H9 (cell line): ENCODE results near the gene ARFGEF3. TPM values are rescaled to one million over a fixed set of nuclear protein-coding genes. Genes with fewer than 3 reads are reported as not detected.

ENCODE experiments used
- DNase-seq: peaks from one replicate; pipeline ENCODE4 v3.0.0-alpha.2; 2017
- H2AFZ ChIP-seq: one replicate; pipeline ENCODE4 v1.6.1; 2013; ENCODE audit warnings: mild to moderate bottlenecking, low read length, control low read depth, moderate library complexity
- H2AK5ac ChIP-seq: 2 replicates; pipeline ENCODE4 v1.6.1; 2013; ENCODE audit warnings: low read length, control low read depth, mixed read lengths; ENCODE audit not compliant: insufficient read length
- H2BK120ac ChIP-seq: one replicate; pipeline ENCODE4 v1.6.1; 2013; ENCODE audit warnings: low read depth, mild to moderate bottlenecking, low read length, control low read depth, inconsistent platforms; ENCODE audit not compliant: poor library complexity, severe bottlenecking
- H2BK12ac ChIP-seq: 2 replicates; pipeline ENCODE4 v1.6.1; 2013; ENCODE audit warnings: low read length, control low read depth, mixed read lengths, low read depth; ENCODE audit not compliant: insufficient read length
- H2BK15ac ChIP-seq: 2 replicates; pipeline ENCODE4 v1.6.1; 2013; ENCODE audit warnings: low read depth, low read length, control low read depth
- H2BK20ac ChIP-seq: one replicate; pipeline ENCODE4 v1.6.1; 2013; ENCODE audit warnings: low read depth, mild to moderate bottlenecking, low read length, control low read depth, inconsistent platforms; ENCODE audit not compliant: poor library complexity, severe bottlenecking
- H2BK5ac ChIP-seq: 2 replicates; pipeline ENCODE4 v1.6.1; 2013; ENCODE audit warnings: low read length, control low read depth, mixed read lengths; ENCODE audit not compliant: insufficient read length
- H3K14ac ChIP-seq: 2 replicates; pipeline ENCODE4 v1.6.1; 2013; ENCODE audit warnings: low read length, control low read depth; ENCODE audit not compliant: insufficient read depth
- H3K18ac ChIP-seq: 2 replicates; pipeline ENCODE4 v1.6.1; 2013; ENCODE audit warnings: low read depth, mild to moderate bottlenecking, mixed read lengths, low read length, control low read depth; ENCODE audit not compliant: insufficient read length
- H3K23ac ChIP-seq: 2 replicates; pipeline ENCODE4 v1.6.1; 2013; ENCODE audit warnings: low read length, control low read depth, mixed read lengths, low read depth; ENCODE audit not compliant: insufficient read length
- H3K23me2 ChIP-seq: 2 replicates; pipeline ENCODE4 v1.6.1; 2013; ENCODE audit warnings: low read depth, mild to moderate bottlenecking, mixed read lengths, low read length, control low read depth; ENCODE audit not compliant: insufficient read length, poor library complexity, severe bottlenecking
- H3K27ac ChIP-seq: 2 replicates; pipeline ENCODE4 v1.5.1; 2013; ENCODE audit warnings: low read length, control low read depth, mixed read lengths, low read depth; ENCODE audit not compliant: insufficient read length
- H3K27me3 ChIP-seq: 2 replicates; pipeline ENCODE4 v1.6.1; 2013; ENCODE audit warnings: low read length, control low read depth, inconsistent platforms; ENCODE audit not compliant: insufficient read depth
- H3K4ac ChIP-seq: 2 replicates; pipeline ENCODE4 v1.6.1; 2013; ENCODE audit warnings: low read depth, mild to moderate bottlenecking, control low read depth, inconsistent platforms, low read length, moderate library complexity
- H3K4me1 ChIP-seq: 2 replicates; pipeline ENCODE4 v1.6.1; 2013; ENCODE audit warnings: low read length, control low read depth, inconsistent platforms; ENCODE audit not compliant: insufficient read depth
- H3K4me2 ChIP-seq: 2 replicates; pipeline ENCODE4 v1.6.1; 2013; ENCODE audit warnings: low read length, control low read depth, mixed read lengths; ENCODE audit not compliant: insufficient read length, insufficient read depth
- H3K56ac ChIP-seq: 2 replicates; pipeline ENCODE4 v1.6.1; 2013; ENCODE audit warnings: low read depth, mild to moderate bottlenecking, mixed read lengths, low read length, control low read depth; ENCODE audit not compliant: insufficient read length
- H3K79me1 ChIP-seq: 2 replicates; pipeline ENCODE4 v1.6.1; 2013; ENCODE audit warnings: low read depth, mild to moderate bottlenecking, moderate library complexity, low read length, control low read depth, inconsistent platforms; ENCODE audit not compliant: insufficient read depth, poor library complexity, severe bottlenecking
- H3K79me2 ChIP-seq: 2 replicates; pipeline ENCODE4 v1.6.1; 2013; ENCODE audit warnings: low read length, control low read depth, inconsistent platforms; ENCODE audit not compliant: insufficient read depth
- H3K9ac ChIP-seq: 2 replicates; pipeline ENCODE4 v1.6.1; 2013; ENCODE audit warnings: low read length, control low read depth, mixed read lengths; ENCODE audit not compliant: insufficient read length; ENCODE audit errors: extremely low read depth
- H3K9me3 ChIP-seq: one replicate; pipeline ENCODE4 v1.6.1; 2013; ENCODE audit warnings: low read depth, low read length, inconsistent platforms; ENCODE audit not compliant: control insufficient read depth
- H3T11ph ChIP-seq: one replicate; pipeline ENCODE4 v1.6.1; 2013; ENCODE audit warnings: mild to moderate bottlenecking, low read length, control low read depth, inconsistent platforms
- H4K20me1 ChIP-seq: one replicate; pipeline ENCODE4 v1.6.1; 2013; ENCODE audit not compliant: control insufficient read depth, insufficient read length, insufficient read depth
- H4K5ac ChIP-seq: 2 replicates; pipeline ENCODE4 v1.6.1; 2013; ENCODE audit warnings: low read depth, mild to moderate bottlenecking, mixed read lengths, low read length, control low read depth; ENCODE audit not compliant: insufficient read length
- H4K8ac ChIP-seq: replicated peaks from 2 replicates; pipeline ENCODE4 v1.6.1; 2013; ENCODE audit warnings: low read length, control low read depth, mixed read lengths, low read depth; ENCODE audit not compliant: insufficient read length
- H4K91ac ChIP-seq: 2 replicates; pipeline ENCODE4 v1.6.1; 2013; ENCODE audit warnings: low read depth, mild to moderate bottlenecking, moderate library complexity, mixed read lengths, low read length, control low read depth; ENCODE audit not compliant: insufficient read length
- H3K27ac Mint-ChIP-seq, 3 experiments: 2 replicates in 2 of 3; 3 replicates in 1 of 3; pipeline ENCODE4 v1.8.0; 2020 to 2021; ENCODE audit warnings: mixed read lengths in 3 of 3, mild to moderate bottlenecking in 1 of 3, moderate library complexity in 1 of 3
- H3K27me3 Mint-ChIP-seq: 2 replicates; pipeline ENCODE4 v1.8.0; 2021; ENCODE audit warnings: low read depth, mild to moderate bottlenecking, moderate library complexity, mixed read lengths
- H3K36me3 Mint-ChIP-seq, 3 experiments: 2 replicates in 2 of 3; 3 replicates in 1 of 3; pipeline ENCODE4 v1.8.0; 2020 to 2021; ENCODE audit warnings: low read depth in 3 of 3, mixed read lengths in 3 of 3; ENCODE audit not compliant: insufficient read depth in 1 of 3
- H3K4me1 Mint-ChIP-seq, 2 experiments: 2 replicates each; pipeline ENCODE4 v1.8.0; 2020; ENCODE audit warnings: mixed read lengths in 2 of 2
- H3K4me3 Mint-ChIP-seq, 2 experiments: 2 replicates in 1 of 2; 3 replicates in 1 of 2; pipeline ENCODE4 v1.8.0; 2020 to 2021; ENCODE audit warnings: mild to moderate bottlenecking in 2 of 2, mixed read lengths in 2 of 2, moderate library complexity in 1 of 2
- H3K9me3 Mint-ChIP-seq, 2 experiments: 2 replicates in 1 of 2; 3 replicates in 1 of 2; pipeline ENCODE4 v1.8.0; 2020; ENCODE audit warnings: mild to moderate bottlenecking in 2 of 2, mixed read lengths in 2 of 2, moderate library complexity in 1 of 2
- CTCF ChIP-seq: fragments of 200-600 bp; sonication (generic); conservative IDR thresholded peaks from 3 replicates; pipeline ENCODE4 v1.8.0; 2021; ENCODE audit warnings: antibody characterized with exemption, mild to moderate bottlenecking
- WGBS: extraction: QIAGEN DNeasy Blood & Tissue Kit; methylation state at CpG from one replicate; pipeline ENCODE4 v1.1.7; 2013; ENCODE audit warnings: missing lambda C conversion rate, low lambda C conversion rate, mixed read lengths; ENCODE audit not compliant: insufficient read length; ENCODE audit errors: extremely low coverage; 5-methylcytosine and 5-hydroxymethylcytosine counted together
- total RNA-seq: library from RNA; stranded (reverse); gene quantifications from 2 replicates; pipeline ENCODE4 v1.2.1, GENCODE V29; 2021

The ARFGEF3 gene
- total RNA-seq, 1 experiment from 2014 or later: 13.7 TPM

- H3K9ac ChIP-seq: no peak overlapping the region
- 0 out of 2 replicates have a peak, but pooled peaks cover 2% of the 10 kb centered on the region for H3K79me2 ChIP-seq
- H3K36me3 Mint-ChIP-seq: peaks cover 12 to 32% (median 23%) of the 10 kb centered on the region in 3 experiments
- no peak overlapping the region for H2AK5ac ChIP-seq
- no peak overlapping the region for H3K23ac ChIP-seq
- H3K27me3 ChIP-seq: no peaks in the 10 kb centered on the region
- H3T11ph ChIP-seq: no peak overlapping the region
- H3K4me2 ChIP-seq: no peak overlapping the region
- no peak overlapping the region for H3K56ac ChIP-seq
- DNase-seq: no peak
- H4K5ac ChIP-seq: no peak overlapping the region
- H4K91ac ChIP-seq: no peak overlapping the region
- H2BK20ac ChIP-seq: no peak overlapping the region
- H3K4me1 ChIP-seq: no peaks in the 10 kb centered on the region; the same call in 1 of the 2 replicates
- no peaks in the 10 kb centered on the region for H3K27me3 Mint-ChIP-seq
- no peaks in the 10 kb centered on the region for H3K79me1 ChIP-seq
- H3K18ac ChIP-seq: no peak overlapping the region
- no CpG with 5 or more reads among the region's 14 CpGs for WGBS
- H2BK120ac ChIP-seq: no peak overlapping the region
- no peaks in the 10 kb centered on the region for H4K20me1 ChIP-seq
- no peak overlapping the region for H3K14ac ChIP-seq
- no peak overlapping the region for H3K27ac ChIP-seq
- no peaks in the 10 kb centered on the region for H3K9me3 Mint-ChIP-seq
- no peaks in the 10 kb centered on the region for H3K9me3 ChIP-seq
- no peak overlapping the region for H4K8ac ChIP-seq
- H2AFZ ChIP-seq: no peak overlapping the region
- H3K4me3 Mint-ChIP-seq: no peak overlapping the region
- no peak for TF ChIP-seq CTCF
- H3K23me2 ChIP-seq: no peaks in the 10 kb centered on the region
- H3K4ac ChIP-seq: no peak overlapping the region
- H3K4me1 Mint-ChIP-seq: peaks cover 37 to 38% of the 10 kb centered on the region in 2 experiments
- no peak overlapping the region; the same call in 1 of the 2 replicates for H2BK15ac ChIP-seq
- H2BK5ac ChIP-seq: no peak overlapping the region
- H3K27ac Mint-ChIP-seq: no peak overlapping the region
- no peak overlapping the region for H2BK12ac ChIP-seq
These were observed 173.2 kb downstream of the ARFGEF3 start for GRCh38 chr6:138334963-138335362.
